ENCODE measurements around the gene OR4K14.
"Not testable (repeated sequence)": the region's sequence is repeated elsewhere in the genome, so short reads cannot be mapped to it uniquely, and the experiment has no call there.

DNA sequence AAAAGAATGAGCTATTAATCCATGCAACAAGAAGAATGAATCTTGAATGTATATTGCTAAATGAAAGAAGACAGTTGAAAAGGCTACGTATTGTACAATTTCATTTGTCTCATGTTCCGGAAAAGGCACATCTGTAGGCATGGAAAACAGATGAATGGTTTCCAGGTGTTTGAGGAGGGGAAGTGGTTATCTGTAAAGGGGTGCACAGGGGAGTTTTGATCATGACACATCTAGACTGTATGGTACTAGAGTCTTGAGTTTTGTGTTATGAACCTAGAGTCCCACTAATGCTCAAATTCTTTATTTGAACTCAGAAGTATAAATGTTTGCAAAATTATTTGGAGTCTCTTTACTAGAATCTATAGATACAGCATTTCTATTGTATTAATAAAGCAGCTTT, 49.4 kb downstream of the OR4K14 start:
- TF ChIP-seq POLR2A (IDR thresholded peaks at IDR 0.05; ENCODE audit: low read length); GATA1 (IDR thresholded peaks at IDR 0.05; ENCODE audit: low read depth, low read length): not testable (repeated sequence)
